Measurements from ENCODE around the gene AMZ2. TPM values are rescaled to one million over a fixed set of nuclear protein-coding genes. Genes with fewer than 3 reads are reported as not detected.

Gene AMZ2
- total and polyA plus RNA-seq, 8 donors: 21.2 to 46.0 (median 29.5) TPM

DNA sequence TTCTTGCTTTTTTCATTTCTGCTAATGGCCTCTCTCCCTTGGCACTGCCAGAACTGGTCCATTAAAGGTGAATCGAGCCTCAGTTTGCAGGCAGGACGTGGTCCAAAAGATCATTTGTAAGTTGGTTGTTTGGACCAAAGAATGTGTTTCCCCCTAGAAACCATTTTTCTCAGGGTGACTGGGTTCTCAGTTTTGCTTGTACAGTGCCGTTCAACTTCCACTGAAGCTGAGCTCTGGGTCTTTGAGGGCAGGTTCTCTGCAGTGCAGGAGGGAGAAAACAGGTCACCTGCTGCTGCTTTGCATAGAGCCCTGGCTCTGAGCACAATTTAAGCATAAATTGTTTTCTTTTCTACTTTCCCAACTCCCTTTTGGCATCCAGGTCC, 9.0 kb upstream of the AMZ2 start:
- 68 to 75% methylated on average over 3 of the region's 3 CpGs for WGBS, 2 donors
- no peak overlapping the region for H3K4me3 ChIP-seq
- no peak for FAIRE-seq
- DNase-seq: no peak
- ATAC-seq: no peak
- no peaks in the 10 kb centered on the region for H3K36me3 ChIP-seq
- no peaks in the 10 kb centered on the region for H3K4me1 ChIP-seq
- TF ChIP-seq, protein P1, sequence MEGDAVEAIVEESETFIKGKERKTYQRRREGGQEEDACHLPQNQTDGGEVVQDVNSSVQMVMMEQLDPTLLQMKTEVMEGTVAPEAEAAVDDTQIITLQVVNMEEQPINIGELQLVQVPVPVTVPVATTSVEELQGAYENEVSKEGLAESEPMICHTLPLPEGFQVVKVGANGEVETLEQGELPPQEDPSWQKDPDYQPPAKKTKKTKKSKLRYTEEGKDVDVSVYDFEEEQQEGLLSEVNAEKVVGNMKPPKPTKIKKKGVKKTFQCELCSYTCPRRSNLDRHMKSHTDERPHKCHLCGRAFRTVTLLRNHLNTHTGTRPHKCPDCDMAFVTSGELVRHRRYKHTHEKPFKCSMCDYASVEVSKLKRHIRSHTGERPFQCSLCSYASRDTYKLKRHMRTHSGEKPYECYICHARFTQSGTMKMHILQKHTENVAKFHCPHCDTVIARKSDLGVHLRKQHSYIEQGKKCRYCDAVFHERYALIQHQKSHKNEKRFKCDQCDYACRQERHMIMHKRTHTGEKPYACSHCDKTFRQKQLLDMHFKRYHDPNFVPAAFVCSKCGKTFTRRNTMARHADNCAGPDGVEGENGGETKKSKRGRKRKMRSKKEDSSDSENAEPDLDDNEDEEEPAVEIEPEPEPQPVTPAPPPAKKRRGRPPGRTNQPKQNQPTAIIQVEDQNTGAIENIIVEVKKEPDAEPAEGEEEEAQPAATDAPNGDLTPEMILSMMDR (IDR thresholded peaks at IDR 0.05): no peak
- no peaks in the 10 kb centered on the region for H3K27me3 ChIP-seq
- no peak overlapping the region for H3K27ac ChIP-seq
- intact Hi-C loops (cut with DNase I): no loop called here
- no peaks in the 10 kb centered on the region for H3K9me3 ChIP-seq

DNA sequence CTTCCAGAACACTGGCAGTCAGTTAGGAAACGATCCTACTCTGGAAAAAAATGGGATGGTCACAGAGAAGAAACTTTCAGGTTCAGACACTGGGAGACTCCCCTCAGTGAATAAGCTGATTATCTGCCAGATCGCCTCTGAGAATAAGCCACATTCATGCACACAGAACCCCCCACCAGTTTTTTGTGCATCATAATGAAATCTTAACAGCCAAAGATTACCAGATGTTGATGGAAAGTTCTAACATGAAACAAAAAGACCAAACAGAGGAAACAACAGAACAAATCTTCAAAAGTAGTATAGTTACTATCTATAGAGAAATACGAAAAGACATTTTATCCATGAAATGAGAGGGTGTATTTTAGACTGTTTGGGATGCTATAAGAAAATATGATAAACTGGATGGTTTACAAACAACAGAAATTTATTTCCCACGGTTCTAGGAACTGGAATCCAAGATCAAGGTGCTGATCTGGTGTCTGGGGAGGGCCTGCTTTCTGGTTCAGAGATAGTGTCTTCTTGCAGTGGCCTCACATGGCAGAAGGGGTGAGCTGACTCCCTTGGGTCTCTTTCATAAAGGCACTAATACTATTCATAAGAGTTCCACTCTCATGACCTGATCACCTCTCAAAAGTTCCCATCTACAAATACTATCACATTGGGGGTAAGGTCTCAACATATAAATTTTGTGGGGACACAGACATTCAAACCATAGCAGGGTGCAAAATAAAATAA, 8.0 kb upstream of the AMZ2 start:
- intact Hi-C loops (cut with DNase I): no loop called here
- WGBS, 2 donors: 63 to 73% methylated on average over 4 of the region's 4 CpGs
- Histone ChIP-seq H3K4me1 (no peaks in the 10 kb centered on the region), H3K27me3 (no peaks in the 10 kb centered on the region), H3K4me3 (no peak overlapping the region), H3K9me3 (no peaks in the 10 kb centered on the region), H3K36me3 (no peaks in the 10 kb centered on the region), H3K27ac (no peak overlapping the region)
- no peak for FAIRE-seq
- TF ChIP-seq, protein P1 (IDR thresholded peaks at IDR 0.05): no peak
- ATAC-seq: no peak
- no peak for DNase-seq

DNA sequence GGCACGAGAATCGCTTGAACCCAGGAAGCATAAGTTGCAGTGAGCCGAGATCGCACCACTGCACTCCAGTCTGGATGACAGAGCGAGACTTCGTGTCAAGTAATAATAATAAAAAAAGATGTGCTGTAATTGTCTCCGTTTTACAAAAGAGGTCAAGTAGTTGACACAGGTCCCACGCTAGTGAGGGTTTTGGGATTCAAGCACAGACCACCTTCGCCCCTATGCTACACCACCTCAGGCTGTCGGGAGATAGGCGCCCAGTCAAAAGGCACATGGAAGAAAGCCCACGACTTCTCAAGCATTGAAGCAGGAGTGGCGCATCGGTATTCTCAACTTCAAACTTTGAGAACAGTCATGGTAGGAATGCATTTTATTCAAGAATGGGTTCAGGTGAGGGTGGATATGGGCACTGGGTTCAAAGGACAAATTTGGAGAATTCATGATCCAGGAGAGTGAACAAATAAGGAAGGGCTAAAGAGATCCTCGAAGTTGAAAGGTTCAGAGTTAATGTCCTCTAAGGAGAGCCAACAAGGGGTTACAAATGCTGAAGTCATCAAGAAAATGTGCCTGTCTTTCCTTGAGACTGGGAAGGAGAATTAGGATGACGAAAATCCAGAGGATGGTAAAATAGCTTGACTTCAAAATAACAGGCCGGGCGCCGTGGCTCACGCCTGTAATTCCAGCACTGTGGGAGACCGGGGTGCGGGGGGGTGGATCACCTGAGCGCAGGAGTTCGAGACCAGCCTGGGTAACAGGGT, 1.4 kb upstream of the AMZ2 start:
- Histone ChIP-seq H3K4me1 (peaks cover 0 to 8% (median 0%) of the 10 kb centered on the region in 3 donors), H3K9me3 (no peaks in the 10 kb centered on the region), H3K36me3 (peaks cover 0 to 8% (median 0%) of the 10 kb centered on the region in 3 donors), H3K4me3 (no peak overlapping the region), H3K27me3 (no peaks in the 10 kb centered on the region), H3K27ac (no peak overlapping the region)
- TF ChIP-seq, protein P1 (IDR thresholded peaks at IDR 0.05): no peak
- DNase-seq (peak in 1 of 6 donors; percentile 39), ATAC-seq (no peak), FAIRE-seq (no peak)
- intact Hi-C loops (cut with DNase I): no loop called here
- WGBS, 2 donors: 92% methylated on average over 24 of the region's 24 CpGs

DNA sequence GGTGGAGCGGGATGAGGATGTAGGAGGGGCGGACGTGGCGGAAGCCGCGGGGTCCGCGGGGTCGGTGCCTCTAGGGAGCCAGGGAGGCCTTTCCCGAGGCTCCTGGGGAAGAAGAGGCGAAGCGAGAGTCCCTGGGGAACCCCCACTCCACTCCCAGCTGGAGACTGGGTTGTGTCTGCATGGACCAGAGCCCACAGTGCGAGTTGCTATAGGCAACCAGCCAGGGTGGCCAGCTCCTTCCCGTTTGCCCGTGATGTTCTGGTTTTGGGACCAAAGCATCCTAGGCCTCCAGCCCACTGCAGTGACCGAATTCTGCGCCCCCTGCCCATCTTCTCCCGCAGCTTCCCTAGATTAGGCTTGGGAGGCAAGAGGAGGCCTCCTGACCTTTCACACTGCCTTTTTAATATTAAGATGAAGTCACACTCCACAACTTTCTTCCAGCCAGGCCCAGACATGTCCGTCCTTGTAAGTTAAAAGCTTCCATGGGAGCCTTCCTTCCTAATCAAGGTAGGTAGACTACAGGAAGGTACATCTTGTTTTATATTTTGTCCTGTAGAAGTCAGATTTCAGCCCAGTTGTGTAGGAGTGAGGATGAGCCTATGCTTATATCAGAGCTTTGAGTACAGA, 469 bp downstream of the AMZ2 start:
- Histone ChIP-seq H3K4me3 (peak overlapping the region; percentile 67 to 90 (median 87)), H3K4me1 (peaks cover 0 to 8% (median 0%) of the 10 kb centered on the region in 3 donors), H3K36me3 (peaks cover 0 to 12% (median 0%) of the 10 kb centered on the region in 3 donors), H3K9me3 (no peaks in the 10 kb centered on the region), H3K27me3 (no peaks in the 10 kb centered on the region), H3K27ac (peak overlapping the region; percentile 76 to 95 (median 92))
- DNase-seq (no peak), FAIRE-seq (no peak), ATAC-seq (peak; percentile 35 to 57 (median 43))
- TF ChIP-seq, protein P1 (IDR thresholded peaks at IDR 0.05): no peak
- intact Hi-C loops (cut with DNase I): no loop called here
- 1% methylated on average over 10 to 19 of the region's 19 CpGs for WGBS, 2 donors
